Fibroblast of lung (primary cell): ENCODE results near the gene DPH6. TPM values are rescaled to one million over a fixed set of nuclear protein-coding genes. Genes with fewer than 3 reads are reported as not detected.

Experiments used
- DNase-seq, 2 donors: peaks; one replicate each; pipeline versions ENCODE4 v3.0.0 to v3.0.0-alpha.2; 2010; ENCODE audit warnings: low read depth in 2 of 2
- H2AFZ ChIP-seq: 2 replicates; pipeline ENCODE4 v1.5.1; 2012; ENCODE audit warnings: low read length, control low read depth, inconsistent platforms
- H3K27ac ChIP-seq: 2 replicates; pipeline ENCODE4 v1.5.1; 2011; ENCODE audit warnings: low read length, control low read depth; ENCODE audit not compliant: insufficient read depth
- H3K27me3 ChIP-seq: 2 replicates; pipeline ENCODE4 v1.5.1; 2011; ENCODE audit warnings: mild to moderate bottlenecking, low read length; ENCODE audit not compliant: control insufficient read depth, insufficient read depth
- H3K36me3 ChIP-seq: 2 replicates; pipeline ENCODE4 v1.5.1; 2011; ENCODE audit warnings: low read length; ENCODE audit not compliant: control insufficient read depth, insufficient read depth
- H3K4me1 ChIP-seq: 2 replicates; pipeline ENCODE4 v1.5.1; 2011; ENCODE audit warnings: low read length; ENCODE audit not compliant: control insufficient read depth, insufficient read depth; ENCODE audit errors: extremely low read depth
- H3K4me2 ChIP-seq: 2 replicates; pipeline ENCODE4 v1.5.1; 2011; ENCODE audit warnings: low read length, control low read depth; ENCODE audit not compliant: insufficient read depth; ENCODE audit errors: extremely low read depth
- H3K4me3 ChIP-seq, 4 experiments: fragments of 200-600 bp in 1 of 4; sonication (generic) in 1 of 4; replicated peaks in 1 of 4; 2 replicates each; pipeline ENCODE4 v1.5.1; 2011 to 2016; ENCODE audit warnings: low read length in 4 of 4, low read depth in 3 of 4, mild to moderate bottlenecking in 3 of 4, control low read depth in 2 of 4, inconsistent platforms in 1 of 4, mixed read lengths in 1 of 4; ENCODE audit not compliant: insufficient read depth in 1 of 4; ENCODE audit errors: control extremely low read depth in 1 of 4
- H3K79me2 ChIP-seq: 2 replicates; pipeline ENCODE4 v1.5.1; 2012; ENCODE audit warnings: mild to moderate bottlenecking, low read length, inconsistent platforms; ENCODE audit not compliant: control insufficient read depth, insufficient read depth
- H3K9ac ChIP-seq: 2 replicates; pipeline ENCODE4 v1.5.1; 2011; ENCODE audit warnings: mild to moderate bottlenecking, low read length, control low read depth; ENCODE audit not compliant: insufficient read depth
- H3K9me3 ChIP-seq: 2 replicates; pipeline ENCODE4 v1.5.1; 2012; ENCODE audit warnings: low read depth, low read length; ENCODE audit not compliant: control insufficient read depth, insufficient read depth
- H4K20me1 ChIP-seq: 2 replicates; pipeline ENCODE4 v1.5.1; 2011; ENCODE audit warnings: low read length; ENCODE audit not compliant: control insufficient read depth, insufficient read depth; ENCODE audit errors: extremely low read depth
- EZH2 ChIP-seq: IDR thresholded peaks from 2 replicates; pipeline ENCODE4 v1.5.1; 2012; ENCODE audit warnings: low read length, control low read depth, mild to moderate bottlenecking; ENCODE audit errors: missing control alignments
- polyA plus RNA-seq, 2 donors: library from polyadenylated mRNA; depleted of rRNA in 1 of 2; stranded (reverse) in 1 of 2; unstranded in 1 of 2; fragments of >200 nt; gene quantifications; 2 replicates each; pipeline ENCODE4 v1.2.1, GENCODE V29; 2011 to 2012; ENCODE audit warnings: missing spikeins in 1 of 2
- total RNA-seq: library from RNA; depleted of rRNA; stranded (reverse); fragments of >200 nt; gene quantifications from 2 replicates; pipeline ENCODE4 v1.2.1, GENCODE V29; 2014
- TF ChIP-seq, protein P1 (sequence below), 2 donors: IDR thresholded peaks in 1 of 2; conservative IDR thresholded peaks in 1 of 2; 1 replicate in 1 of 2; 2 replicates in 1 of 2; pipeline ENCODE4 v1.5.1; 2011 to 2012; ENCODE audit warnings: low read length in 2 of 2, control low read depth in 1 of 2, inconsistent platforms in 1 of 2, low read depth in 1 of 2, mild to moderate bottlenecking in 1 of 2

Gene DPH6
- total and polyA plus RNA-seq, 2 donors (not counting 1 experiment from before 2014, with no cell fraction given): 9.7 to 13.5 TPM

DNA sequence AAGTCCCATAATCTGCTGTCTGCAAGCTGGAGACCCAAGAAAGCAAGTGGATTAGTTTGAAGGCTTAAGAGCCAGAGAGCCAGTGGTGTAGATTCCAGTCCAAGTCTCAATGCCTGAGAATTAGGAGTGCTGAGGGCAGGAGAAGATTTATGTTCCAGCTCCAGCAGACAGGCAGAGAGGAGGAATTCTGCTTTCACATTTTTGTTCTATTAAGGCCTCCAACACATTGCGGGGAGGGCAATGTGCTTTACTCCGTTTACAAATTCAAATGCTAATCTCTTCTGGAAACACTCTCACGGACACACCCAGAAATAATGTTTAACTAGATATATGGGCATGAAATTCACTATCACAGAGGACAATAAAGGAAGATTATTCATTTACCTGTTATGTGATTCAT lies 54.0 kb downstream of the DPH6 start:
- H3K9me3 ChIP-seq: no peaks in the 10 kb centered on the region
- no peaks in the 10 kb centered on the region for H3K27me3 ChIP-seq
- no peak overlapping the region for H3K9ac ChIP-seq
- H3K4me3 ChIP-seq: no peak overlapping the region
- H3K4me2 ChIP-seq: no peak overlapping the region
- no peaks in the 10 kb centered on the region for H4K20me1 ChIP-seq
- no peaks in the 10 kb centered on the region for H3K36me3 ChIP-seq
- TF ChIP-seq EZH2: no peak
- TF ChIP-seq, protein P1, sequence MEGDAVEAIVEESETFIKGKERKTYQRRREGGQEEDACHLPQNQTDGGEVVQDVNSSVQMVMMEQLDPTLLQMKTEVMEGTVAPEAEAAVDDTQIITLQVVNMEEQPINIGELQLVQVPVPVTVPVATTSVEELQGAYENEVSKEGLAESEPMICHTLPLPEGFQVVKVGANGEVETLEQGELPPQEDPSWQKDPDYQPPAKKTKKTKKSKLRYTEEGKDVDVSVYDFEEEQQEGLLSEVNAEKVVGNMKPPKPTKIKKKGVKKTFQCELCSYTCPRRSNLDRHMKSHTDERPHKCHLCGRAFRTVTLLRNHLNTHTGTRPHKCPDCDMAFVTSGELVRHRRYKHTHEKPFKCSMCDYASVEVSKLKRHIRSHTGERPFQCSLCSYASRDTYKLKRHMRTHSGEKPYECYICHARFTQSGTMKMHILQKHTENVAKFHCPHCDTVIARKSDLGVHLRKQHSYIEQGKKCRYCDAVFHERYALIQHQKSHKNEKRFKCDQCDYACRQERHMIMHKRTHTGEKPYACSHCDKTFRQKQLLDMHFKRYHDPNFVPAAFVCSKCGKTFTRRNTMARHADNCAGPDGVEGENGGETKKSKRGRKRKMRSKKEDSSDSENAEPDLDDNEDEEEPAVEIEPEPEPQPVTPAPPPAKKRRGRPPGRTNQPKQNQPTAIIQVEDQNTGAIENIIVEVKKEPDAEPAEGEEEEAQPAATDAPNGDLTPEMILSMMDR (conservative IDR thresholded peaks at IDR 0.05 in 1 of 2, IDR thresholded peaks at IDR 0.05 in 1 of 2; ENCODE audit: low read depth in 1 of 2, low read length in 2 of 2): no peak
- H3K27ac ChIP-seq: no peak overlapping the region
- DNase-seq: no peak
- no peak overlapping the region for H2AFZ ChIP-seq
- H3K4me1 ChIP-seq: no peaks in the 10 kb centered on the region
- H3K79me2 ChIP-seq: no peaks in the 10 kb centered on the region

DNA sequence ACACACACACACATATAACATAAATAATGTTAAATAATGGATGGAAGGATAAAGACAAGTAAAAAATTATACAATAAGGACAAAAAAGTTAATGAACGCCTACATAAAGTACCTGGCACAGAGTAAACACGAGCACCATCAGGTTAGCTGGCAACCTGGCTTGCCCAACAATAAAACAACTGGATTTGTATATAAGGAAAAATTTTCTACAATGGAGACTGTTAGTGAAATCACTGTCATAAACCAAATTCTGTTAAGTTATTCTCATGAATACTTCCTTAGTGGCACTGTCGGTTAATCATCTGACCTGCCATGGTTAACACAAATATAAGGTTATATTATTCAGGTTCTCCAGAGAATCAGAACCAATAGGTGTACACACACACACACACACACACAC lies 54.8 kb downstream of the DPH6 start:
- H3K27me3 ChIP-seq: no peaks in the 10 kb centered on the region
- no peaks in the 10 kb centered on the region for H3K79me2 ChIP-seq
- no peak for DNase-seq
- H3K36me3 ChIP-seq: no peaks in the 10 kb centered on the region
- no peaks in the 10 kb centered on the region for H3K9me3 ChIP-seq
- no peaks in the 10 kb centered on the region for H4K20me1 ChIP-seq
- H3K9ac ChIP-seq: no peak overlapping the region
- no peak overlapping the region for H3K4me3 ChIP-seq
- no peak overlapping the region for H2AFZ ChIP-seq
- no peak for TF ChIP-seq EZH2
- TF ChIP-seq, protein P1 (conservative IDR thresholded peaks at IDR 0.05 in 1 of 2, IDR thresholded peaks at IDR 0.05 in 1 of 2; ENCODE audit: low read depth in 1 of 2, low read length in 2 of 2): no peak
- no peak overlapping the region for H3K27ac ChIP-seq
- H3K4me2 ChIP-seq: no peak overlapping the region
- no peaks in the 10 kb centered on the region for H3K4me1 ChIP-seq

DNA sequence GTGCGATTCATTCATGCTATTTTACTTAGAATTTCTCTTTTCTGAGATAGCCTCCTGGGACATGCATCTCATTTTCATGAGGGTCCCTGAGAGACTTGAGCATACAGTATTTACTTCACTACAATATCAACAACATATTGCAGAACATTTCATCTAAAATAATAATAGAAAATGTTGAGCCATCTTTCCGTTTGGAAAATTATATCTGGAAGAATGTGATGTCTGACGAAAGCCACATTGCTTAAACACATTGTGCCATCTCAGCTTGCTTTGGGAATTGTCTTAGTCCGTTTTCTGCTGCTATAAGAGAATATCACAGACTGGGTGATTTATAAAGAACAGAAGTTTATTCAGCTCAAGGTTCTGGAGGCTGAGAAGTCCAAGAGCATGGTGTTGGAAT lies 55.5 kb downstream of the DPH6 start:
- no peak overlapping the region for H3K27ac ChIP-seq
- no peak overlapping the region for H3K4me2 ChIP-seq
- no peaks in the 10 kb centered on the region for H3K9me3 ChIP-seq
- H3K4me1 ChIP-seq: no peaks in the 10 kb centered on the region
- TF ChIP-seq EZH2: no peak
- TF ChIP-seq, protein P1 (conservative IDR thresholded peaks at IDR 0.05 in 1 of 2, IDR thresholded peaks at IDR 0.05 in 1 of 2; ENCODE audit: low read depth in 1 of 2, low read length in 2 of 2): no peak
- H3K27me3 ChIP-seq: no peaks in the 10 kb centered on the region
- no peaks in the 10 kb centered on the region for H3K36me3 ChIP-seq
- H4K20me1 ChIP-seq: no peaks in the 10 kb centered on the region
- H3K4me3 ChIP-seq: no peak overlapping the region
- no peak overlapping the region for H2AFZ ChIP-seq
- no peak for DNase-seq
- no peak overlapping the region for H3K9ac ChIP-seq
- no peaks in the 10 kb centered on the region for H3K79me2 ChIP-seq
